Esophagus muscularis mucosa (tissue), 4 donors: Measurements from ENCODE around the gene SIRT2. TPM values are rescaled to one million over a fixed set of nuclear protein-coding genes. Genes with fewer than 3 reads are reported as not detected.
"Not testable (repeated sequence)": the region's sequence is repeated elsewhere in the genome, so short reads cannot be mapped to it uniquely, and the experiment has no call there.

ENCODE experiments used
- DNase-seq: peaks from one replicate; pipeline ENCODE4 v3.0.0-alpha.2; 2017; ENCODE audit errors: extremely low spot score
- H3K27ac ChIP-seq, 4 donors: fragments of 200-600 bp; sonication (generic); replicated peaks in 1 of 4; 1 replicate in 3 of 4; 2 replicates in 1 of 4; pipeline ENCODE4 v1.5.1; 2016 to 2019; ENCODE audit warnings: mild to moderate bottlenecking in 1 of 4
- H3K27me3 ChIP-seq, 4 donors: fragments of 200-600 bp; sonication (generic); one replicate each; pipeline versions ENCODE4 v1.5.1 to v1.6.0; 2016 to 2019
- H3K36me3 ChIP-seq, 4 donors: fragments of 200-600 bp; sonication (generic); one replicate each; pipeline ENCODE4 v1.5.1; 2016 to 2019
- H3K4me1 ChIP-seq, 4 donors: fragments of 200-600 bp; sonication (generic); one replicate each; pipeline ENCODE4 v1.5.1; 2016 to 2019
- H3K4me3 ChIP-seq, 4 donors: fragments of 200-600 bp; sonication (generic); 1 replicate in 2 of 4; 2 replicates in 2 of 4; pipeline ENCODE4 v1.5.1; 2016 to 2019; ENCODE audit warnings: mild to moderate bottlenecking in 4 of 4, moderate library complexity in 1 of 4
- H3K9me3 ChIP-seq, 4 donors: fragments of 200-600 bp; sonication (generic); 1 replicate in 3 of 4; 2 replicates in 1 of 4; pipeline ENCODE4 v1.5.1; 2016 to 2019
- CTCF ChIP-seq, 3 experiments: fragments of 200-600 bp in 2 of 3; fragments of 450-650 bp in 1 of 3; sonication (generic) in 2 of 3; IDR thresholded peaks; one replicate each; pipeline ENCODE4 v1.5.1; 2017 to 2019; ENCODE audit warnings: antibody characterized with exemption in 3 of 3, mild to moderate bottlenecking in 2 of 3, moderate library complexity in 1 of 3
- EP300 ChIP-seq: sonication (generic); formaldehyde crosslinking; IDR thresholded peaks from one replicate; pipeline ENCODE4 v1.6.1; 2017; ENCODE audit warnings: antibody characterized with exemption
- POLR2A ChIP-seq: fragments of 450-650 bp; IDR thresholded peaks from one replicate; pipeline ENCODE4 v1.6.1; 2017; ENCODE audit warnings: antibody characterized with exemption, moderate library complexity, mild to moderate bottlenecking, low read depth
- POLR2AphosphoS5 ChIP-seq, 2 donors: sonication (generic); formaldehyde crosslinking; IDR thresholded peaks; one replicate each; pipeline ENCODE4 v1.6.1; 2017; ENCODE audit warnings: antibody characterized with exemption in 2 of 2
- WGBS: methylation state at CpG from one replicate; pipeline ENCODE4 v1.1.5; 2018; 5-methylcytosine and 5-hydroxymethylcytosine counted together
- intact Hi-C: fragments of 100-400 bp; cut with DNase I; formaldehyde crosslinking; loops from one replicate; pipeline ENCODE4 v1.15.1; 2023
- total RNA-seq, 4 donors: library from RNA; depleted of rRNA; stranded (reverse); fragments of >200 nt; gene quantifications; one replicate each; pipeline versions ENCODE4 v1.1.0 to v1.2.1, GENCODE V29; 2016

Gene SIRT2
- total RNA-seq, 4 donors from 2014 or later, result 72.7 to 114 (median 95.0) TPM

GRCh38 chr19:38878575-38879399, 20.6 kb downstream of the SIRT2 start:
- Histone ChIP-seq H3K4me3 (no peak overlapping the region), H3K9me3 (no peaks in the 10 kb centered on the region), H3K36me3 (peaks cover 13 to 55% (median 49%) of the 10 kb centered on the region in 4 donors), H3K4me1 (peaks cover 11 to 14% (median 12%) of the 10 kb centered on the region in 4 donors), H3K27me3 (no peaks in the 10 kb centered on the region), H3K27ac (peak overlapping the region in 3 of 4 donors; percentile 21 to 62 (median 31))
- no peak for TF ChIP-seq POLR2A
- TF ChIP-seq EP300, result no peak
- DNase-seq, result no peak
- intact Hi-C loops, result no loop called here
- WGBS, result 81% methylated on average over 16 of the region's 16 CpGs

- peaks cover 11 to 14% (median 14%) of the 10 kb centered on the region in 4 donors for H3K4me1 ChIP-seq
- no peaks in the 10 kb centered on the region for H3K9me3 ChIP-seq
- H3K27ac ChIP-seq, result peak within 1 kb of the TSS in 3 of 4 donors; percentile 21 to 62 (median 31)
- peak within 1 kb of the TSS in 1 of 4 donors; percentile 23 for H3K4me3 ChIP-seq
- no peaks in the 10 kb centered on the region for H3K27me3 ChIP-seq
- peaks cover 13 to 47% (median 41%) of the 10 kb centered on the region in 4 donors for H3K36me3 ChIP-seq
- intact Hi-C loops, result no loop called here
- TF ChIP-seq POLR2A, result no peak
- WGBS, result 34% methylated on average over 8 of the region's 11 CpGs
- DNase-seq, result no peak
Measured at GRCh38 chr19:38877781-38878574, 21.4 kb downstream of the SIRT2 start, which contains the start of gene RINL. TSS of gene RINL (minus strand) at chr19:38878275. CDS start at chr19:38876742, 1,533 bp downstream.

GRCh38 chr19:38875656-38876395, 23.6 kb downstream of the SIRT2 start:
- no peak for DNase-seq
- peaks cover 0 to 25% (median 20%) of the 10 kb centered on the region in 4 donors for H3K36me3 ChIP-seq
- H3K4me1 ChIP-seq, result peaks cover 11 to 14% (median 14%) of the 10 kb centered on the region in 4 donors
- TF ChIP-seq POLR2AphosphoS5 (IDR thresholded peaks at IDR 0.05) (no peak), POLR2A (no peak), EP300 (no peak), CTCF (IDR thresholded peaks at IDR 0.05) (no peak)
- no peak overlapping the region for H3K27ac ChIP-seq
- H3K9me3 ChIP-seq, result no peaks in the 10 kb centered on the region
- intact Hi-C loops, result no loop called here
- no peak overlapping the region for H3K4me3 ChIP-seq
- no peaks in the 10 kb centered on the region for H3K27me3 ChIP-seq
- WGBS, result 73% methylated on average over 6 of the region's 6 CpGs

- H3K9me3 ChIP-seq, intact Hi-C loops, H3K27ac ChIP-seq, H3K4me3 ChIP-seq, H3K36me3 ChIP-seq, H3K27me3 ChIP-seq, DNase-seq: not testable (repeated sequence)
- H3K4me1 ChIP-seq, result peaks cover 27 to 29% (median 29%) of the 10 kb centered on the region in 4 donors
- WGBS, result 91% methylated on average over 10 of the region's 10 CpGs
Measured at GRCh38 chr19:38873400-38873799, 26.0 kb downstream of the SIRT2 start.

GRCh38 chr19:38870612-38871011, 28.8 kb downstream of the SIRT2 start:
- WGBS, result 94% methylated on average over 17 of the region's 19 CpGs
- Histone ChIP-seq H3K36me3 (no peaks in the 10 kb centered on the region), H3K27me3 (peaks cover 0 to 4% (median 0%) of the 10 kb centered on the region in 4 donors), H3K4me1 (peaks cover 16 to 22% (median 20%) of the 10 kb centered on the region in 4 donors), H3K4me3 (peak overlapping the region in 1 of 4 donors; percentile 60), H3K27ac (peak overlapping the region in 3 of 4 donors; percentile 19 to 58 (median 45)), H3K9me3 (no peaks in the 10 kb centered on the region)
- intact Hi-C loops, result no loop called here
- no peak for TF ChIP-seq POLR2A
- no peak for TF ChIP-seq EP300
- TF ChIP-seq POLR2AphosphoS5 (IDR thresholded peaks at IDR 0.05), result no peak
- no peak for TF ChIP-seq CTCF (IDR thresholded peaks at IDR 0.05)
- no peak for DNase-seq
